HepG2 (cell line): ENCODE data around the gene FBXO7. TPM values are rescaled to one million over a fixed set of nuclear protein-coding genes. Genes with fewer than 3 reads are reported as not detected.
A peak's percentile ranks its signal among the peaks of the same experiment; 100 is the strongest.

Experiments
- CEBPB ChIP-seq: IDR thresholded peaks from 2 replicates; pipeline ENCODE4 v1.6.1; 2011; ENCODE audit warnings: low read depth, low read length, improper control_type of control experiment, borderline replicate concordance
- CHCHD3 ChIP-seq: sonication (generic); formaldehyde crosslinking; IDR thresholded peaks from 2 replicates; pipeline ENCODE4 v1.8.0; 2022; ENCODE audit warnings: mild to moderate bottlenecking, missing genetic modification reagents, moderate library complexity
- E2F1 ChIP-seq: sonication (generic); formaldehyde crosslinking; IDR thresholded peaks from 2 replicates; pipeline ENCODE4 v1.5.0; 2020; ENCODE audit warnings: missing genetic modification reagents
- GPN1 ChIP-seq: sonication (generic); formaldehyde crosslinking; IDR thresholded peaks from 2 replicates; pipeline ENCODE4 v1.5.1; 2020; ENCODE audit warnings: missing genetic modification reagents, borderline replicate concordance
- HMG20A ChIP-seq: IDR thresholded peaks from 2 replicates; pipeline ENCODE4 v1.6.1; 2016; ENCODE audit warnings: borderline replicate concordance
- KAT8 ChIP-seq: IDR thresholded peaks from 2 replicates; pipeline ENCODE4 v1.6.1; 2016; ENCODE audit warnings: missing genetic modification reagents, missing compliant biosample characterization
- NBN ChIP-seq: fragments of 450-650 bp; conservative IDR thresholded peaks from 2 replicates; pipeline ENCODE4 v1.6.1; 2017
- NFIC ChIP-seq: IDR thresholded peaks from 2 replicates; pipeline ENCODE4 v1.6.1; 2012; ENCODE audit warnings: mild to moderate bottlenecking, low read length, inconsistent platforms
- NR2F1 ChIP-seq, 2 experiments: fragments of 450-650 bp in 1 of 2; formaldehyde crosslinking in 1 of 2; IDR thresholded peaks; 2 replicates each; pipeline versions ENCODE4 v1.5.0 to v1.6.1; 2016 to 2020; ENCODE audit warnings: mild to moderate bottlenecking in 1 of 2, missing compliant biosample characterization in 1 of 2, missing genetic modification reagents in 1 of 2, moderate library complexity in 1 of 2
- PHF21A ChIP-seq: sonication (generic); formaldehyde crosslinking; IDR thresholded peaks from 2 replicates; pipeline ENCODE4 v1.5.0; 2020; ENCODE audit warnings: mild to moderate bottlenecking, missing genetic modification reagents
- PLSCR1 ChIP-seq: sonication (generic); formaldehyde crosslinking; IDR thresholded peaks from 2 replicates; pipeline ENCODE4 v1.5.0; 2020; ENCODE audit warnings: missing genetic modification reagents, mild to moderate bottlenecking, borderline replicate concordance
- RARG ChIP-seq: sonication (generic); formaldehyde crosslinking; IDR thresholded peaks from 2 replicates; pipeline ENCODE4 v1.4.0; 2020; ENCODE audit warnings: low read depth, mild to moderate bottlenecking, missing genetic modification reagents
- RBM22 ChIP-seq: fragments of 200-400 bp; formaldehyde crosslinking; optimal IDR thresholded peaks from 2 replicates; pipeline ENCODE3; 2017; ENCODE audit warnings: mild to moderate bottlenecking, low read length, moderate library complexity
- RFX3 ChIP-seq: IDR thresholded peaks from 2 replicates; pipeline ENCODE4 v1.6.1; 2016; ENCODE audit warnings: missing biosample characterization, missing genetic modification reagents
- TEAD2 ChIP-seq: sonication (generic); formaldehyde crosslinking; IDR thresholded peaks from 2 replicates; pipeline ENCODE4 v1.9.0; 2021; ENCODE audit warnings: missing genetic modification reagents
- TERF1 ChIP-seq: sonication (generic); formaldehyde crosslinking; IDR thresholded peaks from 2 replicates; pipeline ENCODE4 v1.8.0; 2022; ENCODE audit warnings: mild to moderate bottlenecking, missing genetic modification reagents, moderate library complexity
- ZGPAT ChIP-seq: IDR thresholded peaks from 2 replicates; pipeline ENCODE4 v1.6.1; 2016; ENCODE audit warnings: mild to moderate bottlenecking
- ZNF180 ChIP-seq: sonication (generic); formaldehyde crosslinking; IDR thresholded peaks from 2 replicates; pipeline ENCODE4 v1.4.0; 2020; ENCODE audit warnings: low read depth, missing genetic modification reagents, borderline replicate concordance
- ZNF329 ChIP-seq: sonication (generic); formaldehyde crosslinking; IDR thresholded peaks from 2 replicates; pipeline ENCODE4 v1.9.0; 2021; ENCODE audit warnings: low read depth, mild to moderate bottlenecking, missing genetic modification reagents
- ZNF512 ChIP-seq: sonication (generic); formaldehyde crosslinking; IDR thresholded peaks from 2 replicates; pipeline ENCODE4 v1.4.0; 2020; ENCODE audit warnings: mild to moderate bottlenecking, missing genetic modification reagents
- ZNF530 ChIP-seq: sonication (generic); formaldehyde crosslinking; IDR thresholded peaks from 2 replicates; pipeline ENCODE4 v1.5.0; 2020; ENCODE audit warnings: low read depth, mild to moderate bottlenecking, missing genetic modification reagents
- ZNF556 ChIP-seq: sonication (generic); formaldehyde crosslinking; IDR thresholded peaks from 2 replicates; pipeline ENCODE4 v1.4.0; 2020; ENCODE audit warnings: mild to moderate bottlenecking, missing genetic modification reagents, borderline replicate concordance
- ZNF629 ChIP-seq: sonication (generic); formaldehyde crosslinking; conservative IDR thresholded peaks from 2 replicates; pipeline ENCODE4 v1.5.0; 2020; ENCODE audit warnings: missing genetic modification reagents
- ZNF790 ChIP-seq: sonication (generic); formaldehyde crosslinking; IDR thresholded peaks from 2 replicates; pipeline ENCODE4 v1.8.0; 2022; ENCODE audit warnings: missing genetic modification reagents, mild to moderate bottlenecking, borderline replicate concordance
- ZSCAN31 ChIP-seq: sonication (generic); formaldehyde crosslinking; IDR thresholded peaks from 2 replicates; pipeline ENCODE4 v1.5.0; 2020; ENCODE audit warnings: low read depth, mild to moderate bottlenecking, missing genetic modification reagents
- polyA plus RNA-seq, 8 experiments: library from polyadenylated mRNA; depleted of rRNA in 3 of 8; stranded (reverse) in 7 of 8; unstranded in 1 of 8; fragments of >200 nt; fragmentation: Illumina TruSeq in 4 of 8; extraction: Trizol in 4 of 8; gene quantifications; 2 replicates each; pipeline versions ENCODE4 v1.2.1 to v1.2.3, GENCODE V29; 2011 to 2016; ENCODE audit warnings: low read depth in 4 of 8, missing spikeins in 1 of 8, mixed read lengths in 1 of 8; ENCODE audit not compliant: insufficient read depth in 1 of 8
- total RNA-seq, 5 experiments: library from RNA; depleted of rRNA; stranded (reverse); fragments of >200 nt; fragmentation: Illumina TruSeq; extraction: Trizol; gene quantifications; 2 replicates each; pipeline ENCODE4 v1.2.3, GENCODE V29; 2016; ENCODE audit warnings: low read depth in 1 of 5

FBXO7 gene
- total and polyA plus RNA-seq, 2 of the 13 experiments (the other 11 are each of a cell fraction or from before 2014, with no cell fraction given): 105 to 172 TPM

- TF ChIP-seq ZNF530 (no peak), PLSCR1 (CRISPR knock-in tag) (no peak), KAT8 (CRISPR knock-in tag) (peak; percentile 52), E2F1 (CRISPR knock-in tag) (no peak), CHCHD3 (no peak), RFX3 (CRISPR knock-in tag) (no peak), ZNF556 (CRISPR knock-in tag) (peak; percentile 55; the same call in 1 of the 2 replicates), ZNF512 (CRISPR knock-in tag) (no peak), NFIC (peak; percentile 92), TERF1 (CRISPR knock-in tag) (no peak), TEAD2 (CRISPR knock-in tag) (no peak), GPN1 (no peak), RARG (CRISPR knock-in tag) (no peak), ZNF790 (CRISPR knock-in tag) (peak; percentile 59; the same call in 1 of the 2 replicates), CEBPB (peak; percentile 87), NBN (no peak), ZGPAT (CRISPR knock-in tag) (peak; percentile 77), NR2F1 (CRISPR knock-in tag; IDR thresholded peaks at IDR 0.05) (peak; percentile 54 to 56; a peak in 3 of 4 replicates), HMG20A (CRISPR knock-in tag) (peak; percentile 73), ZNF629 (CRISPR knock-in tag) (peak; percentile 79), RBM22 (no peak), PHF21A (CRISPR knock-in tag) (peak; percentile 57; the same call in 1 of the 2 replicates), ZSCAN31 (CRISPR knock-in tag) (no peak), ZNF329 (CRISPR knock-in tag) (0 out of 2 replicates have a peak, but pooled peaks have one; percentile 44), ZNF180 (no peak)
These were observed 37.8 kb downstream of the FBXO7 start (continued) for GRCh38 chr22:32512267-32512982.
